ENCODE data around the gene YWHAH.

YWHAH gene

GRCh38 chr22:31923136-31923535, 21.2 kb upstream of the YWHAH start:
- no peak for DNase-seq (ENCODE audit: low spot score)

- no peak for DNase-seq (ENCODE audit: low spot score)
Observed at GRCh38 chr22:31923747-31924146, 20.6 kb upstream of the YWHAH start.

GRCh38 chr22:31925056-31925455, 19.3 kb upstream of the YWHAH start:
- no peak for DNase-seq (ENCODE audit: low spot score)

- no peak for DNase-seq (ENCODE audit: low spot score)
Observed at GRCh38 chr22:31926024-31926423, 18.3 kb upstream of the YWHAH start.

- DNase-seq (ENCODE audit: low spot score) = no peak
Observed at GRCh38 chr22:31926969-31927368, 17.4 kb upstream of the YWHAH start.

GRCh38 chr22:31927562-31927961, 16.8 kb upstream of the YWHAH start:
- DNase-seq (ENCODE audit: low spot score) = no peak

- DNase-seq (ENCODE audit: low spot score) = no peak
Observed at GRCh38 chr22:31929167-31929930, 15.0 kb upstream of the YWHAH start.

GRCh38 chr22:31932863-31933262, 11.5 kb upstream of the YWHAH start:
- DNase-seq (ENCODE audit: low spot score) = no peak

- no peak for DNase-seq (ENCODE audit: low spot score)
Observed at GRCh38 chr22:31933406-31933805, 10.9 kb upstream of the YWHAH start.

GRCh38 chr22:31933816-31934482, 10.4 kb upstream of the YWHAH start:
- no peak for DNase-seq (ENCODE audit: low spot score)

- DNase-seq (ENCODE audit: low spot score) = no peak
Observed at GRCh38 chr22:31935961-31936635, 8.2 kb upstream of the YWHAH start.

GRCh38 chr22:31937341-31937740, 7.0 kb upstream of the YWHAH start:
- no peak for DNase-seq (ENCODE audit: low spot score)

GRCh38 chr22:31938296-31938695, 6.0 kb upstream of the YWHAH start:
- no peak for DNase-seq (ENCODE audit: low spot score)

- DNase-seq (ENCODE audit: low spot score) = no peak
Observed at GRCh38 chr22:31940506-31940905, 3.8 kb upstream of the YWHAH start.

GRCh38 chr22:31942091-31942490, 2.2 kb upstream of the YWHAH start:
- DNase-seq (ENCODE audit: low spot score) = no peak

- DNase-seq (ENCODE audit: low spot score) = no peak
Observed at GRCh38 chr22:31943206-31943977, 943 bp upstream of the YWHAH start.

- DNase-seq (ENCODE audit: low spot score) = no peak
Observed at GRCh38 chr22:31944700-31945442, 536 bp downstream of the YWHAH start.

GRCh38 chr22:31945443-31945855, 1.1 kb downstream of the YWHAH start:
- no peak for DNase-seq (ENCODE audit: low spot score)

GRCh38 chr22:31945971-31946680, 1.8 kb downstream of the YWHAH start:
- no peak for DNase-seq (ENCODE audit: low spot score)

- DNase-seq (ENCODE audit: low spot score) = no peak
Observed at GRCh38 chr22:31947296-31947695, 3.0 kb downstream of the YWHAH start.

GRCh38 chr22:31948002-31948401, 3.7 kb downstream of the YWHAH start:
- DNase-seq (ENCODE audit: low spot score) = no peak
